ENCODE data around the gene NPDC1.
A peak's percentile ranks its signal among the peaks of the same experiment; 100 is the strongest.
"Not testable (repeated sequence)": the region's sequence is repeated elsewhere in the genome, so short reads cannot be mapped to it uniquely, and the experiment has no call there.

NPDC1 gene

DNA sequence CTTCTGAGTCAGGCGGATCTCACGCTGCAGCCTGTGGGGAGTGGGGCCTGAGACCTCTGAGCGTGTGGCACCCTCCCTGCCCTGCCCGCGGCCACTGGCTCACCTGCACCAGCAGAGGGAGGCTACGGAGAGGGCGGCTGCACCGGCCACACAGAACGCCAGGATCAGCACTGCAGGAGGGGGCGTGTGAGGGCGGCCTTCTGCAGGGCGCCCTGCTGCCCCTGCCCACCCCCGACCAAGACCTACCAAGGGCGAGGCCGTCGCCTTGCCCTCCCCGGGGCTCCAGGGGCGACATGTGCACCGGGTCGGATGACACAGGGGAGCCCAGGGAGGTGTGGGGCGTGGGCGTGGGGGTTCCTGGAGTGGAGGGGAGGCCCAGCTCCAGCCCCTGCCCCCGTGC, 5.4 kb downstream of the NPDC1 start:
- DNase-seq (ENCODE audit: low read depth, low spot score) = no peak

GRCh38 chr9:137039611-137040366, 6.2 kb downstream of the NPDC1 start:
- no peak for DNase-seq (ENCODE audit: low read depth, low spot score)

DNA sequence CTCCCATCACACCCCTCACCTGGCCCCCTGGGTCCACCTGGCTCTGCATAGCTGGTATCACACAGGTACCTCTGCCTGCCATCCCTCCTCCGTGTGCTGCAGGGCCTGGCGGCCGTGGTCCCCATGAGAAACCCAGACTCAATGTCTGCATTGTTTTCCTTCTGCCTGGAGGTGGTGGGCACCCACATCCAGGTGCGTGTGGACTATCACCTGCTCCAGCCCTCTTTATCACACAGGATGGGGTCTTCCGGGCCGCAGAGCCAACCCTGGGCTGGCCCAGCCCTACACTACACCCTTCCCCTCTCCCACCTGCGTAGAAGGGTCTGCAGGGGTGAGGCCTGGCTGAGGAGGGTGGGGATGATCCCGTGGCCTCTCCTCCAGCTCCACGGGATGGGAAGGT, 7.1 kb downstream of the NPDC1 start:
- no peak for DNase-seq (ENCODE audit: low read depth, low spot score)

GRCh38 chr9:137037483-137037882, 8.5 kb downstream of the NPDC1 start:
- DNase-seq (ENCODE audit: low read depth, low spot score) = no peak

DNA sequence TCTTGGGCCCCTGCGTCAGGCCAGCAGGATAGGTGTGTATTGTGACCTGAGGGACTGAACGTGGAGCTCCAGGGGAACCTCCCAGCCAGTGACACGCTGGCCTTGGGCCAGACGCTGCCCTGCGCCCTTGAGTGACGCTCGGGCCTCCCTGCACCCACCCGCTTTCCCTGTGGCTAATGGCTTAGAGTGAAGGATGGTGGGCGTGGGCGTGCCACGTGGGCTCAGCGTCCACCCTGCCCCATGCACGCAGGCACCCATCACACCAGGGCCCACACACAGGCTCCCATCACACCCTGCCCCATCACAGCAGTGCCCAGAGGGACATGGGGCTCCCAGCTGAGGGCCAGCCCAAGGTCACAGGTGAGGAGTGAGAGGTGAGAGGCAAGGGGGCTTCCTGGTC, 8.9 kb downstream of the NPDC1 start:
- no peak for DNase-seq (ENCODE audit: low read depth, low spot score)

DNA sequence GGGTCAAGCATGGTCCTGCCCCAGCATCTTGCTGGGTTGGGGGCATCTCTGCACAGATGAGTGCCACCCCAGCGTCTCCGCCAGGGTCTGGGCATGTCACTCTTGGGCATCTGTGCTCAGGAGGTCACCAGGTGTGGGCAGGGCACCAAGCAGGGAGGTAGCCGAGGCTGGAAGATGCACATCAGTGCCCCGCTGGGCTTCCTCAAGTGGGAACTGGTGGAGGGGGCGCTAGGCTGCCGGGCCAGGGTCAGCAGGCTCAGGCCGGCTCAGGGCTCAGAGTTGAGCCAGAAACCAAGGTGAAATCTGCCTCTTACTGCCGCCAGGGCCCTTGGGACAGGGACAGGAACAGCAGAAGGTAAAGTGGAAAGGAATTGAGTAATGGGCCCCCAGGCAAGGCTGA, 10.0 kb downstream of the NPDC1 start:
- no peak for DNase-seq (ENCODE audit: low read depth, low spot score)

GRCh38 chr9:137035507-137035834, 10.5 kb downstream of the NPDC1 start:
- DNase-seq (ENCODE audit: low read depth, low spot score) = no peak

DNA sequence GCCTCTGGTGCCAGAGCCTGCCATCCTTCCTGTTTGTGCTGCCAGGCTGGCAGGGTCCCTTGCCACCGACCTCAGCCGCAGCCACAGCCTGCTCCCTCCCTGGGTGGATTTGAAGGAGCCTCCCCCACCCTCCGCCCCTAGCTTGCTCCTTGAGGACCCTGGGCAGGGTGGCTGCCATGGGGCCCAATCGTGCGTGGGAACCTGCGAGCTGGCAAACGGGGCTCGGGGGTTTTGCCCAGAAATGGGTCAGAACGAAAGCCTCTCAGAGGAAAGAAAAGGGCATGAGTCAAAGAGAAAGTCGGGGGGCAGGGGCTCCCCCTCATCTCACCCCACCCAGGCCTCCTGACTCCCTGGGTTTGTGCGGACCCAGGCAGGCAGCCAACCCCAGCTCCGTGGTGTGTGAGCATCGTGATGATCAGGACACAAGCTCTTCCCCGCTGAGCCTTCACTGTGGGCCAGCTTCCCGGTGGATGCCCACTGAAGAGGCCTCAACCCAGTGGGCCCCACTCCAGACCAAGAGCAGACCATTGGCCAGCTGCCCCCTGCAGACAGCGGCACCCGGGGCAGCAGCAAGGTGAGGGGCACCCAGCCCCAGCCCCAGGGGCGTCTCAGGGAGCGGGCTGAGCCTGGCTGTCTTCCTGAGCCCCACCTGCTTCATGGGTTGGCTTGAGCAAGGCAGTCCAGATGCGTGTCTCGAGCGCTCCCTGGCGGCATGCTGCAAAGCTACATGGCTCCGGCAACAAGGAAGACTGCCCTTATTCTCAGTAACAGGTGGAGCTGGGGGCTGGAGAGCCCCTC, 11.1 kb downstream of the NPDC1 start:
- DNase-seq (ENCODE audit: low read depth, low spot score) = peak; percentile 70

- no peak for DNase-seq (ENCODE audit: low read depth, low spot score)
Measured at GRCh38 chr9:137034039-137034708, 11.8 kb downstream of the NPDC1 start.

DNA sequence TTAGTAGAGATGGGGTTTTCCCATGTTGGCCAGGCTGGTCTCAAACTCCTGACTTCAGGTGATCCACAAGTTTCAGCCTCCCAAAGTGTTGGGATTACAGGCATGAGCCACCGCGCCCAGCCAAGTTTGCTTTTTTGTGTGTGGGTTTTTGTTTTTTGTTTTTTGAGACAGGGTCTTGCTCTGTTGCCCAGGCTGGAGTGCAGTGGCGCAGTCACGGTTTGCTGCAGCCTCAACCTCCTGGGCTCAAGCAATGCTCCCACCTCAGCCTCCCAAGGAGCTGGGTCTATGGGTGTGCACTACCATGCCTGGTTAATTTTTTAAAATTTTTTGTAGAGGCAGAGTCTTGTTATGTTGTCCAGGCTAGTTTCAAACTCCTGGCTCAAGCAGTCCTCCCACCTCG, 12.5 kb downstream of the NPDC1 start:
- not testable (repeated sequence) for DNase-seq (ENCODE audit: low read depth, low spot score)

- DNase-seq (ENCODE audit: low read depth, low spot score) = no peak
Measured at GRCh38 chr9:137032858-137033257, 13.1 kb downstream of the NPDC1 start.

DNA sequence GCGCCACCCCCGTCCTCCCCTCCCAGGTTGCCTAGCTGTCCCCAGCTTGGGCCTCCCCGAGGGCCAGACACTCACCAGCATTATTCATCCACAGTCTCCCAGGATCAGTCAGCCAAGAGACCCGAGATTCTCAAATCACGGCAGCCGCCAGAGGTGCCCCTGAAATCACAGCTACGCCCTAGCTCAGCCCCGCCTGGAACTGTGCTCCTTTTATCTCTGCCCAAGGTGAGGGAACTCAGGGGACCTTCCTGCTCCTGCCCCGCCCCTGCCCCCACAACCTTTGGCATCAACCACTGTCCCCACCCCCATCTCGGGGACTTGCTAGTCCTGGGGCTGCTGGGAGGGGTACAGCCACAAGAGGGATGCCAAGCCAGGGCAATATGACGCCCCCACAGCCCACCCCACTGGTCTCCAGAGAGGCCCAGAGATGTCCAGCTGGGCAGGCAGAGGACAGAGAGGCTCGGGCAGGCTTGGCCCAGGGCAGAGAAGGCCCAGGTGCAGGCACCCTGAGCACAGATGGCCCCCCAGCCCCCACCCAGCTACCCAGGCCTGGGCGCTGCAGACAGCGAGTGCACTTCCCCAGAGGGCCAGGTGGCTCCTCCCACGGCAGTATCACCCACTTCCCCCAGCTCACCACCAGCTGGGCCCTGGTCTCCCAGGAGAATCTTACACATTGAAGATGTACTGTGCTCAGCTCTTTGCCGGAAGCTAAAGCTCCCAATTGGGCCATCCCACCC, 13.9 kb downstream of the NPDC1 start, which contains the start of gene FUT7:
Gene FUT7 (minus strand): TSS at position 185 of the 737 bp plus-strand sequence. CDS start 97 bp downstream, at position 88.
- no peak for DNase-seq (ENCODE audit: low read depth, low spot score)

GRCh38 chr9:137030538-137031527, 15.1 kb downstream of the NPDC1 start:
- DNase-seq (ENCODE audit: low read depth, low spot score) = no peak

DNA sequence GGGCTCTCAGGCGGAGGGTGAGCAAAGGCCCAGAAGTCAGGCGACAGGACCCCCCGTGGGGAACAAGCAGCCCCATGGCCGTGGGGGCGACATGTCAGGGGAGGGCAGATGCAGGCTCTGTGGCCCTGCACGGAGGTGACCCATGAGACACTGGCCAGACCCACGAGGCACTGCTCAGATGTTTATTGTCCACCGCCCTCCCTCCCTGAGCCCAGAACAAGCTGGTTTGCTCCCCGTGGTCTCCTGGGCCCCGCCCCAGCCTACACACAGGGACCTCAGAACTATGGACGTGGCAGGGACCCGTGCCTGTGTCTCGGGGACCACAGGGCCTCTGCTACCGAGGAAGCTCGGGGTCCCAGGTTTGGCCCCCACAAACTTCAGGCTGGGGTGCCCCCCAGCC, 16.0 kb downstream of the NPDC1 start:
- DNase-seq (ENCODE audit: low read depth, low spot score) = no peak

GRCh38 chr9:137029058-137029936, 16.7 kb downstream of the NPDC1 start:
- DNase-seq (ENCODE audit: low read depth, low spot score) = no peak

DNA sequence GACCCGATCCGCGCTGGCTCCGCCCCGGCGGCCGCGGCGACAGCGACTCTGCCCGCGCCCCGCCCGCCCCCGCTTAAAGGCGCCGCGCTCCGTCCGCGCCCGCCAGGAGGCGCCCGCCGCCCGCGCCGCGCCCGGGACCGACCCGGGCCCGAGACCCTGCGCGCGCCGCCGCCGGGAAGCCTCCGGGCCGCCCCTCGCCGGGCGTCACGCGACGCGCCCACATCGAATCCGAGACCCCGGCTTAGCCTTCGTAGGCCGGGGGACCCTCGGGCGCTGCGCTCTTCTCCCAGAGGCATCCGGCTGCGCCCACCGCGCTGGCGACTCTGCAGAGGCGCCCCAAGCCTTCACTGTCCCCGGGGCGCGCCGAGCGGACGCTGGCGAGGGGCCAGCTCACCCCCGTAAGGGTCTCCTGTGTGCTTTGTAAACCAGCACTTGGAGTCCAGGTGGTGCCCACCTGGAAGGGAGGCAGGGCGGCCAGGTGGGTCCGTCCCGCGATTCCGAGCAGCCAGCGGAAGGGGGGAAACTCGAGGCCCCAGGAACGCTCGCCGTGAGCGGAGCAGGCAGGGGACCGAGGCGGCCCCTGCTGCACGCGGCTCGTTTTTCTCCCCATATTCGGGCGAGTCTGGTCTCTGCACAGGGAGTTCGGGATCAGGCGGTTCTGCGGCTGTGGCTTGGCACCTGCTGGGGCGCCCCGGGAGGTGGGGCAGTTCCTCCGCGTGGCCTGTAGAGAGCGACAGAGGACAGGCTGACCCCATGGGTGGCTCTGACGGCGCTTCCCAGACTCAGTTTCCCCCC, 17.5 kb downstream of the NPDC1 start:
- no peak for DNase-seq (ENCODE audit: low read depth, low spot score)

GRCh38 chr9:137027369-137028262, 18.4 kb downstream of the NPDC1 start, which contains the start of gene ABCA2:
TSS of gene ABCA2 (minus strand) at chr9:137028237. CDS start at chr9:137028140, 97 bp downstream.
- DNase-seq (ENCODE audit: low read depth, low spot score) = no peak

DNA sequence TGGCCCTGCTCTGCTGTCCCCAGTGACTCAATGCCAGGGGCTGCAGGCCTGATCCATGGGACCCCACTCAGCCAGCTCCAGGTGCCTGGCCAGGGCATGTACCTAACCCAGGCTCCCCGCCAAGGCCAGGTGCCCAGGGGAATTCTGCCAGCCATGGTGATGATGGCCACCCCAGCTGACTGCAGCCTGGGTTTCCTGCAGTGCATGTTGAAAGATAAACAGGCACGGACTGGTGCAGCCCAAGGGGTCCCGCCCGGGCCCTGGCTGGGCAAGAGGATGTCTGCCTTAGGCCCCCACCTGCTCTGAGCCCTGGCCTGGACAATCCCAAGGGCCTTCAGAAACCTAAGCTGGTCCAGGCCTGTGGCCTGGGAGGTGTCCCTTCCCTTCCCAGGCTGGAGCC, 19.1 kb downstream of the NPDC1 start:
- no peak for DNase-seq (ENCODE audit: low read depth, low spot score)

Measured in activated naive CD8-positive, alpha-beta T cell treated with anti-CD3 and anti-CD28 coated beads, Interleukin-2, amount 50 U/mL, for 16 hours (primary cell).